Tongue (tissue), 2 donors: ENCODE measurements around the gene FHOD3. TPM values are rescaled to one million over a fixed set of nuclear protein-coding genes. Genes with fewer than 3 reads are reported as not detected.

Experiments used
- DNase-seq: peaks from one replicate; pipeline ENCODE4 v3.0.0-alpha.2; 2015
- total RNA-seq: library from RNA; depleted of rRNA; stranded (reverse); fragments of >200 nt; gene quantifications from one replicate; pipeline ENCODE4 v1.2.3, GENCODE V29; 2014

Gene FHOD3
- total RNA-seq, 1 donor from 2014 or later = 33.0 TPM

DNA sequence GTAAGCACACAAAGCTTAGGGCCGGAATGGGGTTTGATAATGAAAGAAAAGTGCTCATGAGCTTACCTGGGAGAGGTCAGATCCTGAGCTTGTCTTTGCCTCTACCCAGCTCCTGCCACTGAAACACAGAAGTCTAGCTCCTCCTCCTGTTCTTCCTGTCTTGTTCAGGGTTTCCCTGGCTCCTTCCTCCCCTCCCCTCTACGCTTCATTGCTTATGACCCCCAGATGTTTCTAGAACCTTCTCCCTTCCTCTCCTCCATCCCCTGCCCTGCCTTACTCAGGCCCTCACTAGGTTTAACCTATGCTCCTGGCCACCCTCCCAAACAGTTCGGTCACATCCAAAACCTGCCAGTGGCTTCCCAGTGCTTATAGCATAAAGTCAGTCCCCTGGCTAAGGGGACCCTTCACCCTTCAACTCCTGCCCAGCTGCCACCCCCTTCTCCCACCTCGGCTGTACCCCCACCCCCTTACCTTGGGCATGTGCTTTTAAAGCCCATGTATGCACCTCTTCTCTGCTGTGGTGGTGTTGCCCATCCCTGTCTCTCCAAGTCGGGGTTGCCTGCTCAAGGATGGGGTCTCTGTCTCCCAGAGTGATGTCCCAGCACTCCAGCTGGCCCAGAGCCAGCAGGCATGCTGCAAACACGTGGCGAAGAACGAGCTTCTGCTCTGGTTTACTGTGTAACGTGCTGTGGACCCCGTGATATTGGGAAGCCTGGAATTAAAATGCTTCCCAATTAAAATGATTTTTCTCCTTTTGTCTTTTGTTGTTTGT, 297.7 kb downstream of the FHOD3 start:
- DNase-seq = no peak

DNA sequence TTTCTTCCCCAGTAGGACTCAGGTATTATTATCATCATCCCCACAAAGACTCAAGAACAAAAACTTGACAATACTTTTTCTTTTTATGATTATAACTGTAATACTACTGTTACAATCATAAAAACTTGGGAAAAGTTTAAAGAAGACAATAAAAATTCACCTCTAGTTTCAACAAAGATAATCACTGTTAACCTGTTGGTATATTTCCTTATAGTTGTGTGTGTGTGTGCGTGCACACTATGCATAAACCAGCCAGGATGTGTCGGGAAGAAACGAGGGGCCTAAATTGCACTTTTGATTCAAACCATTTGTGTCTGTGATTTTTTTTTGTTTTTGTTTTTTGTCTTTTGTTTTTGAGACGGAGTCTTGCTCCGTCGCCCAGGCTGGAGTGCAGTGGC, 298.3 kb downstream of the FHOD3 start:
- no peak for DNase-seq

DNA sequence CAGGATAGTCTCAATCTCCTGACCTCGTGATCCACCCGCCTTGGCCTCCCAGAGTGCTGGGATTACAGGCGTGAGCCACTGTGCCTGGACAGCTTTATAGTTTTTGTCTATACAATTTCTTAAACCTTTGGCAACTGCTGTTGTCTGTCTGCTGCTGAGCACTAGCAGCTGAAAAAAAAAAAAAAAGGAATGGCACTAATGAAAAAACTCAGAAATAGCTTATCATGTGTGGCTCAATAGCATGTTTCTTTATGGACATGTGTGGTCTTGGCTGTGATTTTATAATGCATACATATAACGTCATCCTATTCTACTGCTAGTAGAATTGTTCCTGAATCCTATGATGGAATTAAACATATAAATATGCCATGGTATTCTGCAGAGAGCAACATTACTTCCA, 300.1 kb downstream of the FHOD3 start:
- peak; percentile 24 for DNase-seq

DNA sequence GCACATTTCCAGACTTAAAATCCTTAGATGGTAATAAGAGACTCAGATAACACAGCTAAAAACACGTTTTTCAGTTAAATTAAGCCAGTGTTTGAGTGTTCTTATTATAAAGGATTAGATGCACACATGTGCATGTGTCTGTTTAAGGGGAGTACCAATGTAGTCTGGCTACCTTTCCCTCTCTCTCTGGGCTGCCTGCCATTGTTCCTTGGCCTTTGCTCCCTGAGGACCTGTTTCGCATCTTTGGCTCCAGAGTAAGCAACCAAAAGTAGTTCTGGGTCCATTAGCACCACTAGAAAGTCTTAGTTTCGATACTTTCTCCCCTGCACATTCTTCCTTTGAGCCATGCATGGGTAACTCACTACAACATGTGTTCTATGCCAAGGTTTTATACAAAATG, 303.0 kb downstream of the FHOD3 start:
- DNase-seq = no peak

DNA sequence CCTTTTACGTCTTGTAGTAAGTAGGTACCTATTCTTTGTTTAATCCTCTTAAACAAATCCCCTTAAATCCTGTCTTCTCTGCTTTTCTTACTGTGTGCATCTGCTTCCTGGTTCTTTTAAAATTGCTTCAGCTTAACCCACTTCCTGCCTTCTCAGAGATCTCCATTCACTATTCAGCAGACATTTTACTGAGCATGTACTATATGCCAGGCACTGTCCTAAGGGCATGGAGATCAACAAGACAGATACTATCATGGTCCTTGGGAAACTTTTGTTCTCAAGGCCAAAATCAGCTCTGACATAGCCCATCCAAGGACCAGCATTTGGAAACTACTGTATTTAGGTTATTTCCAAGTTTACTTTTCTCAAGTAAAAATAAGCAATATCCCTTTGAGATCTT, 303.8 kb downstream of the FHOD3 start:
- no peak for DNase-seq

DNA sequence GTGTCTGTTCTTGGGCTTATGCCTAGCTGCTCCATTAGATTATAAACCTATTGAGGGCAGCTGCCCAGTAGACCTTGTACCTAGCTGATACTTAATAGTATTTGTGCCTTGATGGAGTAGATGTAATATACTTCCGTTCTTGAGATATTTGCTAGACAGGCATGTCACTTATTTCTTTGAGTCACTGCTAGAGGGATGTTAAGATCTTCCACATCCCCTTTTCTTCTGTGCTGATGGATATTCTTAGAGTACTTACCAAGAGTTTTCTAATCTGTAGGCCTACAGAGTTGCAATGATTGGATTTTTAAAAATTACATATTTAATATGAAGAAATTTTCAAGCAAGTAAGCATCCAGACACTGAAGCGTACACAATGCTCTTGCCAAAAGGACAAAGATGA, 304.6 kb downstream of the FHOD3 start:
- no peak for DNase-seq

DNA sequence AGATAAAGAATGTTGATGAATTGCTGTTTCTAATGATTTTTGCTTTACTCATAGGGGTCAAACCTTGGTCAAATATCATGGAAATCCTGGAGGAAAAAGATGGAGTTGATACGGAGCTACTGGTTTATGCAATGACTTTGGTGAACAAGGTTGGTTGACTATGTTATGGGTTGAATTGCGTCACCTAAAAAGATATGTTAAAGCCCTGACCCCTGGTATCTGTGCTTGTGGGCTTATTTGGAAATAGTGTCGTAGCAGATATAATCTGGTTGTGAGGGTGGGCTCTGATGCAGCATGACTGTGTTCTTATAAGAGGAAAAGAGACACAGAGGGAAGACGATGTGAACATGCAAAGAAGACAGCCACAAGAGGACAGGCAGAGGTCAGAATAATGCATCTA, 305.1 kb downstream of the FHOD3 start:
- no peak for DNase-seq

DNA sequence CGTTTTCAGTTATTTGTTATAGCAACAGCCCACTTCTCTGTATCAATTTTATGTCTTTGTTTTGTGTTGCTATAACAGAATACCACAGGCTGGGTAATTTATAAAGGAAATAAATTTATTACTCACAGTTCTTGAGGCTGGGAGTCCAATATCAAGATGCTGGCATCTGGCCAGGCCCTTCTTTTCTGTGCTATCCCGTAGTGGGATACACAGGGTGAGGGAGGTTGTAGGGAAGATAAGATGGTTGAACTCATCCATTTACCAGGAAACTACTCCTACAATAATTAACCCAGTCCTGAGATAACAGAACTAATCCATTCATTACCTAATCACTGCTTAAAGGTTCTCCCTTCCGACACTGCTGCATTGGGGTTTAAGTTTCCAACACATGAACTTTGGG, 310.6 kb downstream of the FHOD3 start:
- DNase-seq = no peak

DNA sequence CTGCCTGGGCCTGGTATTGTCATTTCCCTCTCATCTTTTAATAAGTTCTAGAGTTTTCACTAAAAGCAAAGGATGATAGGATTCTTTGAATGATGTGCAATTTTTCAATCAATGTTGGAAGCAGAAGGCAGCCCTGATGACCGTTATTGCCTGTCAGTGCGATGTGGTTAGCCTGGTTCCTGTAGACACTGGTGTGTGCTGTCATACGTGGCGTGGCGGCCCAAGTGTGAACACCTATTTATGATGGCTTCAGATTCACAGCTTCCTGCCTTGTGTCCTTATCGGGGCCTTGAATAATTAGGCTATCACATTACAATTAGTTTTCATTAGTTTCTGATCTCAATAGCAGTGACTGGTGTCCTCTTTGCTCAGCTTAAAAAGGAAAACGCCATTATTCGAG, 312.7 kb downstream of the FHOD3 start:
- no peak for DNase-seq

DNA sequence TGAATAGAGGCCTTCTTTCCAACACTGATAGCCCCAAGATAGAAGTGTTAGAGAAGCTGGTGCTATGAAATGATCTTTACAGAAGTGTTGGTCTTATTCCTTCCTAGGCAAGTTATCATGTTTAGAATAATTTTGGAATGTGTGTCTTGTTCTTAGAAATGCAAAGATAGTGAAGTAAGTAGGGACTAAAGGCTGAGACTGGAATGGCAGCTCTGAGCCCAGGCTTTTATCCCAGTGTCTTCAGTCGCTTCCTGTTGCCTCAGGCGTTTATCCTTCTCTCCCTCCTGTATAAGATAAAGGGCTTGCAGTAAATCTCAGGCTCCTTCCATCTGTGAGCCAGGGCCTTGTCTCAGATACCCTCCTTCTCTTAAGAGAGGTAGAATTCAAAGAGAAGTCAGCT, 313.1 kb downstream of the FHOD3 start:
- DNase-seq = no peak

DNA sequence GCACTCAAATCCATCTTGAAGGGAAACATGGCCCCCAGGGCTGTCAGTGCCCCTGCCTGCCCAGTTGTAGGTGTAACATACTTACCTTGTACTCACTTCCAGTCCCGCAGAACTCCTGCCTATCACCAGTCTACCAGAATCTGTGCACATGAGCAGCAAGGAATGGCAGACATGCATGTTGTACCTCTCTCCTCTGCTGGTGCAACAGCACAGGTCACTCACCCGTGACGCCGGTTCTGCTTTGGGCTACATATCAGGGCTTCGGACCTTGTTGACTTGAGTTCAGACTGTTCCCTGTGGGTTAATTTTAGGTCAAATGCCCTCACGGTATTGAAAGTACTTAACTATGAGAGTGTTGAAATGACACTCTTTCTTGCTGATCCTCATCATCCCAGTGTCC, 315.6 kb downstream of the FHOD3 start:
- DNase-seq = no peak

DNA sequence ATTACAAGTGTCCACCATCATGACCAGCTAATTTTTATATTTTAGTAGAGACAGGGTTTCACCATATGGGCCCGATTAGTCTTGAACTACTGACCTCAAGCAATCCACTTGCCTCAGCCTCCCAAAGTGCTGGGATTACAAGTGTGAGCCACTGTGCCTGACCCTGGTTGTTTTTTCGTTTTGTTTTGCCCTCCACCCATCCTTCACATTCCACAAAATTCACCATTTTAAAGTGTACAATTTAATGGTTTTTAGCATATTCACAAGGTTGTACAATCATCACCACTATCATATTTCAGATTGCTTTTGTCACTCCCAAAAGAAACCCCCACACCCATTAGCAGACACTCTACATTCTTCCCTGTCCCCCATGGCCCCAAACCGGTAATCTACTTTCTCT, 316.3 kb downstream of the FHOD3 start:
- no peak for DNase-seq

DNA sequence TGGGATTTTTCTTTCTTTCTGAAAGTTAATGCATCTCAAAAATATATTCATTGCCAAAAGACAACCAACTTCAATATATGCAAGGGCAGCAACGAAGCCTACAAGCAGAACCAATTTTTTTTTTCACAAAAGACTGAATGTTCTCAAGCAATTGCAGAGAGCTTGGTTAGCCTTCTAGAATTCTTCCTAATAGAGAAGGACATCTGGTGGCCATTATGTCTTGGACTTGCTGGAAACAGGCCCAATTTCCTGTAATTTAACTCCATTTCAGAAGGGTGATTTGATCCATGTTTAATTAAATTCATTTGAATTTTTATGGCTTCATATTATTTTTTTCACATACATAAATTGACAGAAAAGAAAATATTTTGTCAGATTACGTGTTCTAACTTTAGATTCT, 323.3 kb downstream of the FHOD3 start:
- DNase-seq = no peak

DNA sequence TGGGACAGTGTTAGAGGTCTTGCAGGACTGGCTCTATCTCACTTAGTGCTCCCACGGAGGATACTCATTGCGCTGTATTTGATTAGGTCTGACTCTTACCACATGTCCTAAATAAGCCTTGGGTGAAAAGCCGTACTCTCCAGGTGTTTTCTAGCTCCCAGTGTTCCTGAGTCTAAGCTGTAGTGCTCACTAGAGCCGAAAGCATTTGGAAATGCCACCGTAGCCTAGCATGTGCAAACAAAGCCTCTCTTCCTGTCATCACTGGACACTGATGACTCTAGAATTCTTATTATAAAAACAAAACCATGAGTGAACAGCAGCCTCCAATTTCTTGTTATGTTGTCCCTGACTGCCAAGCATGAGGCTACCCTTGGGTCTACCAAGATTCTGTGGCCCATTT, 325.1 kb downstream of the FHOD3 start:
- DNase-seq = no peak

DNA sequence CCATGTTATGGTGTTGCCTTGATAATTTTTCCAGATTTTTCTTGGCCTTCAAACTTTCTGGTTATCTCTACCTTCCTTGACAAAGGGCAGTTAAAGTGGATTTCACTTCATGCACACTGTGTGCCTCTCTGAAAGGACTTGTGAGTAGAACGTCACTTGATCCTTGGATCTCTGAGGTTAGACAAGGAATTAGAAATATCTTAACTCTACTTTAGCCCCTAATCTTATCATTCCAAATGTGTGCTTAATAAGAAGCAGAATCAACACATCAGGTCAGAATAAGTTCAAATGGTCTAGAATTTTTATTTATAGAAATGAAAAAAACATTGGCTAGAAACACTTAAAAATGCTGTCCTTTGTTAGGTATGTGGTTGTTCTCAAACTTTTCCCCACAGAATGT, 325.6 kb downstream of the FHOD3 start:
- no peak for DNase-seq

DNA sequence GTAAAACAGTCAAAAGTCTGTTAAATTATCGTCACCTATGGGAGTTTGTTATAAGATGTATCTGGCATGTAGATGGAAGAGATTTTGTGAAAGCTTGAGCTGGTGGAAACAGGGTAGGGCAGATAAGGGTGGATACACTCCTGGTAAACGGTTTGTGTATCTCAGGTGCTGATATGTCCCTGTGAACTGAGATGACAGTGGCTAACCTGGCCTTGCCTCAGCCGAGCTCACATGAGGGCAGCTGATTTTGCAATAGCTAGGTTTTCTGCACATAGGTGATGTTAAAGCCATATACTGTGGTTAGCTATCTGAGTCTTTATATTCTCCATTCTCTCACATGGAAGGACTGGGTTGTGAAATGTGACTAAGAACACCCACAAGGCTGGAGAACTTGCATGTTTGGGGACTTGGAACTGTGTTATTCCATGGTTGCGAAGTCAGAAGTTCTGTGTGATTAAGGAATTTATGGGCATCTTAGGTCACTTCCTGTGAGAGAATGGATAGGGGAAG, 326.2 kb downstream of the FHOD3 start:
- no peak for DNase-seq

DNA sequence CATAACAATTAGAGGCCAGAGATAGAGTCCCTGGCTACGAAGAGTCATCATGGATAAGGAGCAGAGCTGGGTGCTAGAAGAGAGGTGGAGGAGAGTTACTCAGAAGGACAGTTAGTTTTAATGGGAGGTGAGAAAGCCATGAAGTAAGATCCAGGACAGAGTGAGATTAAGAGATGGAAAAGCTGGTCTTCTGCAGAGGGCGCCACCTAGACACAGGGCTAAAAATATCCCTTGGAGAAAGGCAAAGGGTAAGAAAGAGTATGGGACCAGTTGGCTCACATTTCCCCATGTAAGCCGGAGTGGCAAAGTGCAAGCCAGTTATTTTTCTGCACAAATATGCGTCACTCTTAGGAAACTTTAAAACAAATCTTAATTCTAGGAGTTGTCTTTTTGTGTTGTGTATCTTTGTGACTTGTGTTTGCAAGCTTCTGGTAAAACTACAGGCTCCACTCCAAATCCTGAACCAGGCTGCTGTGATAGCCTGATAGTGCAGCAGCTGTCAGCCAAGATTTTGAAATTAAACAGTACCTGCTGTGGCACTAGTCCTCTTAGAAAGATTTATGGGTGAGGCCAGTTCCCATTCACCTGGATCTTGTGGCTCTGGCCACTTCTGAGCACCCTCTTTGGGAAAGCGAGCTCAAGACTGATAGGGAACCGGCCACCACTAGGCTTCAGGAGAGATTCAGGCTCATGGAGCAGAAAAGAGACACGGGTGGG, 327.1 kb downstream of the FHOD3 start:
- no peak for DNase-seq

DNA sequence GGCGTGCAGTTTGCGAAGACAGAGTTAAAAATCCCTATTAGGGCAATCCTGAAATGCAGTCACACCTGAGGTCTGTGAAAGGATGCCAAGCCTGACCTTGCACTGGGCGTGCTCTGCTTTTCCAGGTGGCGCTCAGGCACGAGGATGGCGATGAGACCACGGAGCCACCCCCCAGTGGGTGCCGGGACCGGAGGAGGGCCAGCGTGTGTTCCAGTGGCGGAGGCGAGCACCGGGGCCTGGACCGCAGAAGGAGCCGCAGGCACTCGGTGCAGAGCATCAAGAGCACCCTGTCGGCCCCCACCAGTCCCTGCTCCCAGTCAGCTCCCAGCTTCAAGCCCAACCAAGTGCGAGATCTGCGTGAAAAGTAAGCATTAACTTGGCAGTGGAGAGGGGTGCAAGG, 327.9 kb downstream of the FHOD3 start:
- no peak for DNase-seq

DNA sequence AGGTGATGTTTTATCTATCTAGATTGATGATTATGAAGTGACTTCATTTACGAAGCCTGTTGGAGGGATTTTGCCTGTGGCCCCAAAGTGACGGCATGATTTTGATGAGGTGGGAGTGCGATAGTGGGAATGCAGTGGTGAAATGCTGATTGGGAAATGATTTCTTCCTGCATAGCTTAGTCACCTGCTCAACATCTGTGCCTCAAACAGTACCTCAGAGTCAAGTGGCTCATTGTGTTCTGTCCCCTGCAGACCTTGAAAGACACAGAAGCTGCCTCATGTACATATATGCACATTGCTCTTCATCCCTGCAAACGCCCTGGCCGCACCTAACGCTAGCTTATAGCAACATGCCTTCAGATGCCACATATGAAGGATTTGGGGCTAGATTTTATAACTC, 330.1 kb downstream of the FHOD3 start:
- DNase-seq = no peak

DNA sequence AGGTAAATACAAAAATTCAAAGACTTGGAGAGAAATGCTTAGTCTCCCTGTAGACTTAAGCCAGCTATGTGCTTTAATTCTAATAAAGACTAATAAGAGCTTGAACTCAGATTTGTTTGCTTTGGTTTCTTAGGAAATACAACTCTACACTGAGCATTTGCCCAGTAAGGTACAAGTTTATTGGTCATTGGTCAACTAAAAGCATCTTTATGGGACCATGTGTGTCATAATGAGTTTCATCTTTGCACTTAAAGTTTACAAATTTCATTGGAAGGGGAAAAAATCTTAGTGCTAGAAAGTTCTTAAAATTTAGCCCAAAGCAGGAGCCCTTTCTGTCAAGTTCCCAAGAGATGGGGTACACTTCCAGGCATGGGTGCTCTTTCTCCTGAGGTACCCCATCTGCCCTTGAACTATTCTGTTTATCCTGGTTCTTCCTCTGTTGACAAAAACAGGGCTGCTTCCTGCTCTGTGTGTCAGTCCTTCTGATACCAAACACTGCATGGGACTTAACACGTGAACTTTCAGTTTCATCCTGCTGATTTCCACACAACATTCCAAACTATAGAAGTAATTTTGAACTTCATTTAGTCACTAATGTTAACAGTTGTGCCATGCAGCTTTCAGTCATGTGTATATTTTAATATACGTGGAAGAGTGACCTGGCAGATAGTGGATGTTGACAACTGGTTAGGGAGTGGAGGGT, 331.1 kb downstream of the FHOD3 start:
- DNase-seq = no peak

DNA sequence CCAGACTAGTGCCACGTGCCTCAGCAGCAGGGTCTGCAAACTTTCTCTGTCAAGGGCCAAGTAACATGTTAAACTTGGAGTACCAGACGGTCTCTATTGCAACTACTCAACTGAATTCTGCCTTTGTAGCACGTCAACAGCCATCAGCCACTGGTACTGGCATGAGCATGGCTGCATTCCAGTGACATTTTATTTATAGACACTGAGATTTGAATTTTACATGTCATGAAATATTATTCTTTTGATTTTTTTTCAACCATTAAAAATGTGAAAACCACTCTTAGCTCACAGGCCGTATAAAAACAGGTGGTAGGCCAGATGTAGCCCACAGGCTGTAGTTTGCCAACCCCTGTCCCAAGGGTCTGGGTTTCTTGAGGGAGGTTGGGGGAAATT, 331.6 kb downstream of the FHOD3 start:
- no peak for DNase-seq

DNA sequence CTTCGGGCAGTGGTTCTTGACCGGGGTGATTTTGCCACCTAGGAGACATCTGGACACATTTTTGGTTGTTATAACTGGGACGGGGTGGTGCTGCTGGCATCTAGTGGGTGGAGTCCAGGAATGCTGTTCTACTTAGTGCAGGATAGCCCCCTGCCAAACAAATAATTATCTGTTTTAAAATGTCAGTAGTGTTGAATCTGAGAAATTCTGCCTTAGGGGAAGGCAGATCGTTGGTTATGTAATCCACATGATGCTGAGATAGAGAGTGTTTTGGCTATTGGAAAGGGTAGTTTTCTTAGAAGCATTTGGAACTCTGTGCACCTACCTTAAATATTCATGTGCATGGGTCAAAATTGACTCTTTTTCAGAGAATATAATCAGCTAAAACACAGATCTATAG, 332.3 kb downstream of the FHOD3 start:
- DNase-seq = no peak

DNA sequence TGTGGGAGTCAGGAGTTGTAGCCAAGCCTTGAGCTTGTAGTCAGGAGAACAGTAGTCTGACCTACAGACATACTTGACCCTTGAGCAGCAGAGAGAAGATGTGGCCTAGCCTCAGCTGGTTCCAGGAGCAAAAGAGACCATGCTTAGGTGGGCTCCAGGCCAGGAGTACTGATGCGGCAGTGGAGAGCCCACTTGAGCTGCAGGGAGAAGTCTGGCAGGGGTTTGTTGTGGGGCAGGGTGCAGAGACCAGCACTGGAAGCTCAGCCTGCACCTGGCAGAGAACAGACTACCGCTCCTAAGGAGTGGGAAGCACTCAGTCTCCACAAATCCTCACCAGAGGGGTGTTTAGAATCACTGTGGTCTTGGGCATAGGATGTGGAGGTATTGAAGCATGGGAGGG, 333.4 kb downstream of the FHOD3 start:
- no peak for DNase-seq
